ENCODE data around the gene NDUFA5.
A peak's percentile ranks its signal among the peaks of the same experiment; 100 is the strongest.

Gene NDUFA5

DNA sequence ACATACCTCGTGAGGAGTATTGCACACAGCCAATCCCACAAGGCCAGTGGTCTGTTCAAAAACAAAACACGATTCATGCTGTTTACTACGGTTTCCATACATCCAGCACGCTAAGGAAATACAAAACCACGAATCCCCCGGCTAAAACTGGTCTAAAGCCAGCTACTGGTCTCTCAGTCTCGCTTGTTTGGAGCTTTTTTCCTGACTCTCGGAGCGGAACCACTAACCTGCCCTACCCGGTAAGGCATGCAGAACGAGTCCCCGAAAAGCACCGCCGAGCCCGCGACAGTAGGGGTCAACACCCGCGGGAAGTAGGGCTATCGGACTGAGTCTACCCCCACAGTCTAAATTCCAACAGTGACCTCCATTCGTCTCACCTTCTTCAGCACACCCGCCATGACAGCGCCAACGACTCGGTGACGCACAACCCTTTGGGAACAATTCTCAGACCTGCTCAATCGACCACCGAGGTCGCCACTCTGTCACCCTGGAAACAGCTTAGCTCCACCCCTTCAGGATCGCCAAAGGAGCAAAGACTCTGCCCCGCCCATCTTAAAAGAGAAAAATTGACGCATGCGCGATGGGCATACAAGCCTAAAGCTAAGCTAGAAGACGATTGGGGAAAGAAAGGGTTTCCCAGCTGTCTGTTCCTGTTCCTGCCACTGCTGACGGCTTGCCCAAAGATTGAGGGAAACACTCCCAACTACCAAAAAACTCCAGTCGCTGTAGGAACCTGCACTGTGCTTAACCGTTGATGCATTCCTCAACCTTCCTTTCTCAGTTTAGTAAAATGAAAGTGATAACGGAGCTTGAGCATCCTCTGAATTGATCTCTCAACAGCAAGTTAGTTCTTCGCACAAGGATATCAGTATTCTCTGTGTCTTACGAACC lies at the start of gene NDUFA5:
Gene NDUFA5 (minus strand): TSS at position 421 of the 891 bp plus-strand sequence. CDS start 23 bp downstream, at position 398.
- DNase-seq, result peak; percentile 96

DNA sequence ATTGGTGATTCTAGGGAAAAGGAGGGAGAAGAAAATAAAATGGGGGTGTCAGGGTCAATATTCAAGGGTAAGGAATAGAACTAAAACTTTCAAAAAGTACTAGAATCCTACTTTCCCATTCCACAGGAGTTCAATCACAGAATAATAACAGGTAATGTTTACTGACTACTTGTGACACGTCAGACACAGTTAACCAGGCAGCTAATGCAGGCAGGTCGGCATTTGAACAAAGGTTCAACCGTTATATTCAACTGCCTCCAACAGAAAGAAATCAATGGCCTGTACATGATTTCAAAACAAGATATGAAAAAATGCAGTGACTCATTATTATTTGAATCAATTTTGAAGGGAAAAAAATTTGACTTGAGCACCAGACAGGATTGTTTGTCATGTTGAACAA lies 47.1 kb upstream of the NDUFA5 start:
- no peak for DNase-seq

DNA sequence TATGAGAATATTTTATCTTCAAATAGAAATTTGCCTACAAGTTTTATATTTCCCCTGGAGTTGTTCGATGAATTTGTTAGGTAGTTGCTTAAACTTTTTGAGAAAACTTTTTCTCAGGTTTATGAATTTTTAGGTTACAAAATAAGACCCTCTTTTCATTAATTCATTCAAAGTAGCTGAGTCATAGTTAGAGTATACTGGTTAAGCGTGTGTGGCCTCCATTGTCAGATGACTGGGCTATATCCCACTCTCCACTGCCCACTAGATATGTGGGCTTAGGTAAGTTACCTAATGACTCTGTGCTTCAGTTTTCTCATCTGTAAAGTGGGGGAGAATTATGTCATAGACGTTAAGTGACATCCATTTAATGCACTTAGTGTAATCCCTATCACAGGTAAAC lies 45.0 kb upstream of the NDUFA5 start:
- no peak for DNase-seq

DNA sequence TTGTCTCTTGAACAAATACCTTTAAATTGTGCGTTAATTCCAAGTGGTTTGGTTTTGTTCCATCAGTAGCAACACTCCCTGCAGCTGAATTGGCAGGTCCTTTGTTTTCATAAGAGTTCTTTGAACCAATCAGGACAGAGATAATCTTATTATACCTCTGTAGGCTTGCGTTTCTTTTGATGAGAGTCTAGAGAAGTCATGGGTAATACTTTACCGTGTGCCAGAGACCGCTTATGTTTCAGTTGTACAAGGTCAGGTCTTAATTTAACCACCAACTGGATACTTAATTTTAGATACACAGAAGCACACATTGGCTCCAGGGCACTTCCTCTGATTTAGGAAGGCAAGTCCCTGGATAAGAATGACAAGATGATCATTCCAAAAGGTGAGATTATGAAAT lies 43.9 kb upstream of the NDUFA5 start, which contains the start of gene ASB15:
Gene ASB15 (plus strand): TSS at position 292 of the 400 bp plus-strand sequence. CDS start 12,682 bp downstream, outside the sequence.
- DNase-seq, result no peak

DNA sequence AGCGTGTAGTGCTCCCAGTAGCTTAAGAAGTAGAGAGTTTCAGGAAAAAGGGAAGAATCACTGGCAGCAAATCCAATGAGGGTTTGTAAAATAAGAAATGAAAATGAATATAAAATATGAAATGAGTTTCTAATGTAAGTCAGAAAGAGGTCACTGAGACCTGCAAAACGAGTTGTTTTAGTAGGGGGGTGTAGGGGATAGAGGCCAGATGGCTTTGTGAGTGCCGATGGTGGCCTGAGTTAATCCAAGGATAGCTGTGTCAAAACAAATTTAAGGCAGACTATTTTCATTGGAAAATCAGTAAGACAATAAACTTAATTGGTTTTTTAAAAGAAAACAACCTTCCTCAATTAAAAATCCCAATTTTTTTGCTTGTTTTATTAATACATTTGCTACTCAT lies 43.3 kb upstream of the NDUFA5 start:
- no peak for DNase-seq

DNA sequence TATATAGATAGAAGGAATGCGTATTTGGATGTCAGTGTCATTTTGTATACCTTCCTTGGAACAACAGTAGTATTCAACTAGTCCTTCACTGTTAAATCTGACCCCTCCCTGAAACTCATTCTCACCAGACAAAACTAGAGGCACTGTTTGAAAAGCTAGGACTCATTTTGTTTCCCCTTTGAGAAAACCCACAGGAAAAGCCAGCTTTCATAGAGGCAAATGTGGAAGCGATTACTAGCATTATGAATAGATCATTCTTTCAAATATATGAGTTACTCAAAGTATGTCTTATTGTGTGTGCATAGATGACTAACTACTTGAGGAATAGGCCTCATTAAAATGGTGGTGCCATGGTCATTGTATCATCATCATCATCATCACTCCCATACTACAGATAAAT lies 42.1 kb upstream of the NDUFA5 start:
- no peak for DNase-seq

DNA sequence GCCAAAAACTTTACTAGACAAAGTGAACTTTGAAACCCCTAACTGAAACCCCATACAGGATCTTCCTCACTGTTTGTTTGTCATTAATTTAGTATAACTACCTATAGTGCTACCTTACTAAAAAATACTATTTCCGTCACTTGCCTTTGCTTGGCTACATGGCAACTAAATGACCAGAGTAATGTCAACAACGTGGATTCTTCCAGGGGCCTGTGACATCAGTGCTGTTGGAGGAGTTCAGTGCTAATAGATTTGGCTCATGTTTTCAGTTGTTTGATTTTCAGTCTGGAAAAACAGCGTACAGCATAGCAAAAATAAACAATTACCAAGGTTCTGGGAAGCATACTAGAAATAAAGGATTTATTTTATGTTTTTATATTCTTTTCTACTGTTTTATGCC lies 41.0 kb upstream of the NDUFA5 start:
- no peak for DNase-seq

DNA sequence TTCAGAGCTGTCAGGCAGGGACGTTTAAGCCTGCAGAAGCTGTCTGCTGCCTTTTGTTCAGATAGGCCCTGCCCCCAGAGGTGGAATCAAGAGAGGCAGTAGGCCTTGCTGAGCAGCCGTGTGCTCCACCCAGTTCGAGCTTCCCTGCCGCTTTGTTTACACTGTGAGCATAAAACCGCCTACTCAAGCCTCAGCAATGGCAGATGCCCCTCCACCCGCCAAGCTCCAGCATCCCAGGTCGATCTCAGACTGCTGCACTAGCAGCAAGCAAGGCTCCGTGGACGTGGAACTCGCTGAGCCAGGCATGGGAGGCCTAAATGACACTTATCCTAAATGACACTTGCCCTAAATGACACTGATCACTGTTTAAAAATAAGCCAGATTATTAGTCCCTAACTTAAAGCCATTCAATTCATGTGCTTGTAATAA lies 37.2 kb upstream of the NDUFA5 start:
- no peak for DNase-seq

DNA sequence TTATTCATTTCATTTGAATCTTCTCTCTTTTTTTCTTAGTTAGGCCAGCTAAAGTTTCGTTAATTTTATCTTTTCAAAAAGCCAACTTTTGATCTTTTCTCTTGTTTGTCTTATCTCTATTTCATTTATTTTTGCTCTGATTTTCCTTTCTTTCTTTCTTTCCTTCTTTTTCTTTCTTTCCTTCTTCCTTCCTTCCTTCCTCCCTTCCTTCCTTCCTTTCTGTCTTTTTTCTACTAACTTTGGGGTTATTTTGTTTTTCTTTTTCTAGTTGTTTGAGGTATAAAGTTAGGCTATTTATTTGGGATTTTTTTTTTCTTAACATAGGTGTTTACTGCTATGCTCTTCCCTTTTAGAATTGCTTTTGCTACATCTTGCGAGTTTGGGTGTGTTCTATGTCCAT lies 30.8 kb upstream of the NDUFA5 start:
- no peak for DNase-seq

DNA sequence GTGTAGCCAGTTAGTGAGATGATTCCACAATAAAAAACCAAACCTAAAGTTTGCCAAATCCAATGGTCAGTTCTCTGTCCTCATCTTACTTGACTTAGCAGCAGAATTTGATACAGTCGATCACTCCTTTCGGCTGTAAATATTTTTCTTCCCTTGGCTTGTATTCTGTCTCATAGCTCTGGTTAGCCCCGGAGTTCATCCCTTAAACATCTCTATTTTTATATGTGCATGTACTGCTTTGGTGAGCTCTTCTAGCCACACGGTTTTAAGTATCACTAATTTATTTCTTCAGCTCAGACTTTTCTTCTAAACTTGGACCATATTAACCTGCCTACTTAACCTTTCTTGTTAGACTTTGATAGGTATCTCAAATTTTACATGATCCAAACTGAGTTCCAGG lies 26.2 kb upstream of the NDUFA5 start:
- no peak for DNase-seq

DNA sequence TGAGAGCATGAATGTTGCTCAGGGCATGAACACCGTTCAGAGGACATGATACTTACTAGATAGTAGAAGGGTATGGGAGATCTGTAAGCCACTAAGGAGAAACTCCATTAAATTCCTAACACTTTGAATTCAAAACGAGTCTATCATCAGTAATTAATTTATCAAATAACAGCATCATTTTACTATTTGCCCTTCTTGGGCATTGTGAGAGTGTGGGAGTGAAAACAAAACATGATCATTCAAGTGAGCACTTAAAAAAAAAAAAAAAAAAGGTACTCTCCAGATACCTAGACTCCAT lies 23.5 kb upstream of the NDUFA5 start:
- DNase-seq, result no peak

DNA sequence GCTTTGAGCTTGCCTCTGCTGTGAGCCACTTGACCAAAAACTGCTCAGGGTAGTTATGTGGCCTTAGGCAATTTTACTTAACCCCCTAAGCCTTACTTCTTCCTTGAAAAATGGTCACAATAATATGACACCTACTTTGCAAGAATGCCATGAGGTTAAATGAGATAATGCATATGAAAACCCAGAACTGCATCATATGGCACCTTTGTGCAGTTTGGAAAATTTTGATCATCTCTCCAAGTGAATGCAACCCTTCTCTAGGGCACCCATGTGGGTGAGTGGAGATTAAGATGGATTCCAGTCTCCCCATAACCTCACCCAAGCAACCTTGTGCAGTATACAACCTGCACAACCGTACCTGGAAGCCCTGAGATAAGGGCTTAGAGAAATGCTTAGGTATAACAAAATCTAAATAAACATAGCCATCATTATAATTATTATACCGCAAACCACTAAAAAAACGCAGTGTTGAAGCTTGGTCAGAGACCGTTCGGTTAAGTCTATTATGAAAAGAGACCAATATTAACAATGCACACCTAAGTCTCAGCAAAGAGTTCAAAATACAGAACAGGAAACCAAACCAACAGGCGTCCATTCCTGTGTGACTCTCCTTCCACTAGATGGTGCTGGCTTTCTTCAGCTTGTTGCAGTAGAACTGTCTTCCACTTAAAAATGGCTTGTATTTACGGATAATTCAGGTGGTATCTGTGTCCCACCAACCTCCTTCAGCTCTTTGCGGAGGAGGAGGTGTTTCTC lies 23.0 kb upstream of the NDUFA5 start:
- no peak for DNase-seq

DNA sequence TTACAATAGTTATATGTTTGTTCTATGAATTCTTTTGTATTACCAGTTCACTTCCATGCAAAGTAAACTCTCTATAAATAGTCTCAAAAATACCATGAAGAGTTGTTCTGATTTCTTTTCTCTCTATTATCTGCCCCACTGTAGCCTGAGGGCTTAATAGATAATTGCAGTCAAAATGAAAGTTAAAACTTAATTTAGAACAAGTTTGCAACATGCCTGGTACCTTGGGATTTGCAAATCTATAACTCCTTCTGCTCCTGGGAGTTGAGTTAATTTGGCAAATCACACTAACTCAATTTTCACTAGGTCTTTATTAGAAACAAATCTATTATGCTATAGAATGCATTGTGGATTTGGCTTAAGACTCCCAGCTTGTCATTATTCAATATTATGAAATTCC lies 21.8 kb upstream of the NDUFA5 start:
- no peak for DNase-seq

DNA sequence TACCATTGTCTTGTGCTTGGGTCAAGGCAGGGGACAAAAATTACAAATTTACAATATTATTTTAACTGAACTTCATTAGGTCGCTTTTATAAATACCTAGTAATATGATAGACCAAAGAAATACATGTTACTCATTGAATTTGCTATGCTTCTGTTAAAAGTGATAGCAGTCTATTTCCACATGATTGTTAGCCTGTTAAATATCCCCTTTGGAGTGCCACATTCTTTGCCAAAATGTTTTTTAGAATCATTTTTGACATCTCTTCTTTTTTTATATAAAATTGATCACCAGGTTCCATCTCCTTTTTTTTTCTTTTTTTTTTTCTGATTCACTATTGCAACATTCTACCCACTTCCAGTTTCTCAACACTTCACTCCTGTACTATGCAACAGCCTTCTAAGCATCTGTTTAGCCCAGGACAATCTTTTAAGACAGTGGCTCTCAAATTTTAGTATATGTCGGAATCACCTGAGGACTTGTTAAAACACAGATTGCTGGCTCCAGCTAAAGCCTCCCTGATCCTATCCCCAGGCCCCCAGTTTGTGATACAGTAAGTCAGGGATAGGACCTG lies 16.4 kb upstream of the NDUFA5 start:
- no peak for DNase-seq

DNA sequence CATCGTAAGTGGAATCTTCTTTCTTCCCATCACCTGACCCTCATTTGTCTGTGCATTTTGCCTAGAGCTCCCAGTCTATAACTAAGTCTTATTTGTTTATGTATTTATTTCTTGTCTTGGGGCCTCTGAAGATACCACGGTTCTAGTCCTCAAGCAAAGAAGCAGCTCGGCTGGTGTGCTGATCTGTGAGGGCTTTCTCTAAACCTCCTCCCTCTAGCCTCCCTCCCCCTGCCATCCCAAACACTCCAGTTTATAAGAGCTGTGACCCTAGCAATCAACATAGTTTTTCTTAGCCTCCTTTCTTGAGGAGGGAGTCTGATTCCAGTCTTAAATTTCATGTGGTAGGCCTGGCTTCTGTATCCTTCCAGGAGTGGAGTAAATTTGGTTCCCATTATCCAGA lies 15.7 kb upstream of the NDUFA5 start:
- DNase-seq, result no peak

DNA sequence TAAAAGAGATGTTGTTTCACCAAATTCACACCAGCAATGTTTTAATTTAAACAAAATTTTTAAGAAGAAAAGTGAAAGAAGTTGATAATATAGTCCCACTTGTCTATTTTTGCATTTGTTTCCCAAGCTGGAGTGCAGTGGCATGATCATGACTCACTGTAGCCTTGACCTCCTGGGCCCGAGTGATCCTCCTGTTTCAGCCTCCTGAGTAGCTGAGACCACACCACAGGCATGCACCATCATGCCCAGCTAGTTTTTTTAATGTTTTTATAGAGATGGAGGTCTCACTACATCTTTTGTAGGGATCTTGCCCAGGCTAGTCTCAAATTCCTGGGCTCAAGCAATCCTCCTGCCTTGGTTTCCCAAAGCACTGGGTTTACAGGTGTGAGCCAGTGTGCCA lies 14.1 kb upstream of the NDUFA5 start:
- no peak for DNase-seq

DNA sequence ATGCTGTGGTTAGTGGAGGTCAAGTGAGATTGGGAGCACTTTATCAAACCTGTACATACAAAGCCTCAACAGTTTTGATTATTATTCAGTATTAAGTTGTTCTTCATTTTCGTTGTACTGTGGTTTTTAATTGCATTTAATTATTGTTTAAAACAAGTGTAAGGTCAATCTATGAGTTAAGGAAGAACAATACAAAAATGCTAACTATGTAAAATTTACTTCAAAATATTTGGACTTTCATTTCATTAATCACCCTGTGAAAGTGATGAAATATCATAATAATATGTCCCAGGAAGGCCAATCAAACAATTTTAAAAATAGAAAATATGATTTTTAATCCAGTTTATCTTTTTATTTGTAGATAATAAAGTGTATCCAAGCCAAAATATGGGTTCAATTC lies 13.6 kb upstream of the NDUFA5 start:
- DNase-seq, result no peak

DNA sequence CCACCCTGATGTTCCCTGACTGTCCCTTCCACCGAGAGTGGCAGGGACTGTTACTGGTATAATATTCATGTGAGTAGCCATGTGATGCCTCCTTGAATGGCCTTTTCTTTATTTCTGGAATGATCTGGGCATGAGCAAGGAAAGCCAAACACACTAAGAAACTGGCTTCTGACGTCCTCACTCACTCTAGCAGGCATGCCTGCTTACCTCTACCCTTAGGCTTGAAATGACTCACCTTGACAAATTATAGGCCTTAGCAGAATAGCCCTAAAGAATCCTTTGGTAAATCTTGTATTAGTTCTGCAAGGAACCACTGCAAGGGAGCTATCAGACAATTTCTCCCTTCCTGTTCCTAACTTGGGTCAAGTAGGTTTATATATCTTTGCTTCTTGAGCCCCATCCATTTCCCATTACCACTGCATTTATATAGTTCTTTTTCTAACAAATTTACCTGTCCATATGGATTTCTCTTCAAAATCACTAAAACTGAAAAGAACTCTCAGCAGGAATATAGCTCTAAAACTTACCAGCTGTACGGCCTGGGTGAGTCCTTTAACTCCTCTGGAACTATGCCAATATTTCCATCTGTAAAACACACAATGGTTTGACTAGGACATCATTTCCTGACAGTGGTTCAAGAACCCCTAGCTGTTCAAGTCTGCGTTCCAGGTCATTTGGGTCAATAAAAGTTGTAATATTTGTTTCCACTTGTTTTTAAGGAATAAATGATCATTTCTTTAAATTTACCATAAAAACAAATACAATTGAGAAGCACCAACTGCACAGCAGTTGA lies 13.0 kb upstream of the NDUFA5 start:
- no peak for DNase-seq

DNA sequence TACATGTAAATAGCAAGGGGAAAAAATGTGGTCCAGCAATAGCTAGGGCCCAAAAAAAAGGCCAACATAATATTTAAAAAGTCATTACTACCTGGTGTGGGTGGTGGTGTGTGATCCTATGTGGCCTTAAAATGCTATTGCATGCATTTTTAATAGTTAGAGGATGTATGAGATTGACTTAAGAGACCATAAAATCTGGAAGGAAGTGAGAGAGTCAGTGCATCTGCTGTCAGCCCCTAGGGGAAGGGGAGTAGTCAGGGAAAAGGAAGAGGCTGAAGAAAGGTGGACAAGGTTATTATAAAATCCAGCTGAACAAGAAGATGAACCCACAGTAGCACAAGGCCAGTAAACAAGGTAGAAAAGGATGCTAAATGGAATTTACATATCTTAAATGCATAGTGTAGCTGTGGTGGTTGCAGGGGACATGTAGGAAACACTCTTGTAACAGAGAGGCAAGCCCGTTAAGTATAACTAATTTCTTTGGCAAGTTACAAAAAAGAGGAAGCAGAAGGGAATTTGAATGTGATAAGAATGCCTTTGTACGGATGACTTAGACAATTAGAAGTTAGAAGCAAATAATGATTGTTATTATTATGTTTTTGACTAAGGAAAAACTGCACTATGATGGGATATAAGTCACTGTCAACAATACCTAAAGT lies 11.9 kb upstream of the NDUFA5 start:
- no peak for DNase-seq

DNA sequence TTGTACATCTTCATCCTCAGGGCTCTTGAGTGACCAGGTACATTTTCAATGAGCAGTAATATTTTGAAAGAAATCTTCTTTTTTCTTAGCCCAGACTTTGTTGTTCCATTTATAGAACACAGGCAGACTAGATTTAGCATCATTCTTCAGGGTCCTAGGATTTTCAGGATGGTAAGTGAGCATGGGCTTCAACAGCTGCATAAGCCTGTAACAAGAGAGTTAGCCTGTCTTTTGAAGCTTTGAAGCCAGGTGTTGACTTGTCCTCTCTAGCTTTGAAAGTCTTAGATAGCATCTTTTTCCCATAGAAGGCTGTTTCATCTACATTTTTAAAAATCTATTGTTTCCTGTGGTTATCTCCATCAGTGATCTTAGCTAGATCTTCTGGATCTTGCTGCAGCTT lies 4.5 kb upstream of the NDUFA5 start:
- no peak for DNase-seq

DNA sequence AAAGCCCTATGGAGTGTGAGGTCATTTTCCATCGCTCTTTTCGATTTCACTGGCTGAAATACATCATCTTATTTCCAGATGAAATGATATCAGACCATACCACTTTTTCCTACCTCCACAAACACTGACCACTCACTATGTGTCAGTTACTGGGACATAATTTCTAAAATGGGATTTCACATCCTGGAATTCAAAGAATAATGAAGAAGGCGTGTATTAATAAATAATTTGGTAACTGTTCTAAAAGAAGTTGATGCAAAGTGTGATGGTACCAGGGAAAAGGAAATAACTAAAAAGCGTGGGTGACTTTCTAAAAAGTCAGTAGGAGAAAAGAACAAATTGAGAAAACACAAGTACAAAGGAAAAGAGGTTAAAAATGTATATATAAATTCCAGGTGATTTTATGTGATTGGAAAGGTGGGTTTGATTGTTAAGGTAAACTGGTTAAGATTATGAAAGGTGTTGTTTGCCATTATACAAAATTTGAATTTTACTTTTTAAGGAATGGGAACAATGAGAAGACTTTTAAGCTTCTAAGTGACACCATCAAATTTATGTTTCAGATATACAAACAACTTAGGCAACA lies 764 bp upstream of the NDUFA5 start:
- DNase-seq, result no peak

DNA sequence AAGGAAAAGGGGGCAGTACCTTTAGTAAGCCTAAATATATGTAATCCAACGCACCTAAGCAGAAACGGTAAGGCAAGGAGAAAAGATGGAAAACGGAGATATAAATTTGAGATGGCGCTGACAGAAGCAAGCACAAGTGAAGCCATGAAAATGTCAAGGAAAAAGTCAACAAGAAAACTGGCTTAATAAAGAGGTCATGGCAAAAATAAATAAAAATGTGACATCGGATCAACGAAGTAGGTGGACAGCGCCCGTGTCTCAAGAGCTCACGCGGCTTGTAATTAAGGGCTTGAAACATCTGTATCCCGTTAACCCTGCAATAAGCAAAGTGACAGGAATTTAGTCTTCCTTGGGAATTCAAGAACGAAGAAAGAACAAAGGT lies 611 bp downstream of the NDUFA5 start:
- DNase-seq, result no peak

Data from activated naive CD4-positive, alpha-beta T cell treated with Interleukin-2 at 50 U/mL for 16 hours (primary cell).